HCT116 (cell line): ENCODE measurements around the gene CELA2A. TPM values are rescaled to one million over a fixed set of nuclear protein-coding genes. Genes with fewer than 3 reads are reported as not detected.

Source experiments
- total RNA-seq: library from RNA; stranded (reverse); gene quantifications from one replicate; pipeline ENCODE4 v1.2.1, GENCODE V29; 2021; ENCODE audit not compliant: unreplicated experiment

CELA2A gene
- total RNA-seq, 1 experiment from 2014 or later: 1.6 TPM

Other genes with a start within 250 kb of the CELA2A start
- 3.5 TPM for gene FHAD1, start 209.5 kb upstream of the CELA2A start, total RNA-seq
- 69.7 TPM for gene EFHD2, start 46.8 kb upstream of the CELA2A start, total RNA-seq
- gene CTRC, start 18.3 kb upstream of the CELA2A start, total RNA-seq: 3.2 TPM
- not detected for gene CELA2B, start 19.4 kb downstream of the CELA2A start, total RNA-seq
- gene CASP9, start 67.5 kb downstream of the CELA2A start, total RNA-seq: 10.6 TPM
- gene DNAJC16, start 70.1 kb downstream of the CELA2A start, total RNA-seq: 20.6 TPM
- gene AGMAT, start 128.3 kb downstream of the CELA2A start, total RNA-seq: not detected
- 26.3 TPM for gene DDI2, start 160.7 kb downstream of the CELA2A start, total RNA-seq
- 38.5 TPM for gene PLEKHM2, start 227.6 kb downstream of the CELA2A start, total RNA-seq